H1 (cell line): ENCODE data around the gene ABHD13. TPM values are rescaled to one million over a fixed set of nuclear protein-coding genes. Genes with fewer than 3 reads are reported as not detected.

Experiments used
- polyA plus RNA-seq, 7 experiments: library from polyadenylated mRNA; depleted of rRNA in 3 of 7; stranded (reverse) in 5 of 7; unstranded in 2 of 7; fragments of >200 nt in 5 of 7; fragments of 200-250 nt in 2 of 7; gene quantifications; 1 replicate in 5 of 7; 2 replicates in 1 of 7; 4 replicates in 1 of 7; pipeline versions ENCODE4 v1.2.1 to v1.2.3, GENCODE V29; 2011 to 2013; ENCODE audit warnings: missing spikeins in 2 of 7, mixed read lengths in 2 of 7
- total RNA-seq: library from RNA; stranded (reverse); fragmentation: NEBNext Ultra II Directional; extraction: Animal tissue kit (Norgen Biotek cat#: 25700); gene quantifications from 2 replicates; pipeline ENCODE4 v1.2.1, GENCODE V29; 2021

Gene ABHD13
- total and polyA plus RNA-seq, 2 of the 8 experiments (the other 6 are each of a cell fraction or from before 2014, with no cell fraction given) = 3.5 to 6.6 TPM

Other genes with a start within 250 kb of the ABHD13 start
- gene LIG4, start 2.9 kb upstream of the ABHD13 start, total RNA-seq = 4.5 and 4.6 TPM in 2 replicates
- 0.78 and 1.1 TPM in 2 replicates for gene LIG4, start 2.9 kb upstream of the ABHD13 start, polyA plus RNA-seq (2011; rRNA removed)
- gene TNFSF13B, start 51.3 kb downstream of the ABHD13 start, total RNA-seq = not detected in 2 replicates
- gene TNFSF13B, start 51.3 kb downstream of the ABHD13 start, polyA plus RNA-seq (2011; rRNA removed) = 0.03 TPM in 1 of 2 replicates, not detected in the other